DMS153 treated with DMSO at 0.1 percent for 48 hours (cell line): Measurements from ENCODE around the gene SPP1.
A peak's percentile ranks its signal among the peaks of the same experiment; 100 is the strongest.

Source experiments
- DNase-seq: peaks from one replicate; lab custom pipeline; 2025; ENCODE audit not compliant: unreplicated experiment; lab: John Stamatoyannopoulos, UW

Gene SPP1

DNA sequence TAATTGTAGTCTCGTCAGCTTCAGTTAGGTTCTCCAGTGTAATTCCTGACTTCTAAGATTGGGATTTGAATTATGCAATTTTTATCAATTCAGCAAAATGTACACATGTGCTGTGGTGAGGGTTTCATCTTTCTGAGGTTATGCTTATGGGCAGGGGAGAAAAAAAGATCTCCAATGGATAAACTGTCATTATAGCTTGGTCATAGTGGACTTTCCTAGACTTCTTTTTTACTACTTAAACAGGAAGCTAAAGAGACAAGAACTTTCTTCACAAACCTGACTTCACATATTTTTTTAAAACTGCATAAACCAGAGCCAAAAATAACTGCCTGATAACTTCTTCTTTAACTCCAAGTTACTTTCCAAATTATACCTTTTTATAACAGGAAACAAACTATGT, 21.7 kb upstream of the SPP1 start:
- no peak for DNase-seq

DNA sequence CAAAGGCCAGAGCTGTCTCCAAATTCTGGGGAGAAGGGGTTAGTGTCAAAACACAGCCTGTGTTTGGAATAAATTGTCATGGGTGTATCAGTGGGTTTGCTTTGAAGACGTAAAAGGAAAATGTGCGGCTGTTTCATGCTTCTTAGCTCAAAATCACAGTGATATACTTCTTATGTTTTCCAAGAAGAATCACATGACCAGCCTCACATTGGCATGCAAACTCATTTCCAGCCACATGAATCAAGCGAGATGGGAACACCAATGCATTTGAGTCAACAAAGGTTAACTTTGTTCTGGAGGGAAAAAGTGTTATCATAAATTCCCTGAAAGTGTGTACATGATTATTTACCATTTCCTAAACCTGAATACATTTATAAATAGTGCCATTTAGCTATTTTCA, 19.0 kb upstream of the SPP1 start:
- DNase-seq = no peak

DNA sequence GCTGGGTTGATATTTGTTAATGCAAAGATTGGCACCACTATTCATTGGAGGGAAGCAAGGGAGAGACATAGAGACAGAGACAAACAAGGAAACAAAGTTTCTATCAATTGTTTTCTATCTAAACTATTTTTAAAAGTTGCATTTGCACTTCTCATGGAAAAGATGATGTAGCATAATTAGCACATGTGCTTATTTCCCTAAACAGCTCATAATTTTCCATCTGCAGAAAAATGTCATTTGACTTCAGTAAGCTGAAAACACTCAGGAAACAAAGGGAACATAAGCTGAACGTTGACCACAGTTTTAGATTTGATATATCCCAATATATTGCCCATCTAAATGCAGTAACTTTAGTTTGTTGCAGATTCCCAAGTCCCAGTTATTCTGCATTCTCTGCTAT, 18.5 kb upstream of the SPP1 start:
- no peak for DNase-seq

GRCh38 chr4:87961993-87962392, 13.5 kb upstream of the SPP1 start:
- DNase-seq = no peak

GRCh38 chr4:87962398-87963146, 12.9 kb upstream of the SPP1 start:
- no peak for DNase-seq

DNA sequence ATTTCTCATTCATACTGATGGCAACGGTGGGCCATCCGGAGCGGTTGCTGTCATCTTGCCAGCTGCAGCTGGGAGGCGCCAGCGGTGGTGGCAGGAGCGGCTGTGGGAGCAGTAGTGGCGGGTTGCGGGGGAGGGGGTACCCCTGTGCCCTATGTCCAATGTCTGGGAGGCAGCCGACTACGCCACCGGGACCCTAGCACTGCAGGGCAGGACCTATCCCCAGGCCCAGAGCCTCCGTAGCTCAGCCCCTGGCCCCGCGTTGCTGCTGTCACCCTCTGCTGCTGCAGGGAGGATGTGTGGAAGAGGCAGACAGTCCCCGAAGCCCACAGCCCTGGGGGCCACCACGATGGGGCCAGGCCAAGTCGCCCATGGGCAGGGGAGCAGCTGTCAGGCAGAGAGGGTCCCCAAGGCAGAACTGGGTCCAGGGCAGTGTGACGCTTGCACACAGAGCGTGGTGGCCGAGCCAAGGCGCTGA, 10.0 kb upstream of the SPP1 start:
- no peak for DNase-seq

DNA sequence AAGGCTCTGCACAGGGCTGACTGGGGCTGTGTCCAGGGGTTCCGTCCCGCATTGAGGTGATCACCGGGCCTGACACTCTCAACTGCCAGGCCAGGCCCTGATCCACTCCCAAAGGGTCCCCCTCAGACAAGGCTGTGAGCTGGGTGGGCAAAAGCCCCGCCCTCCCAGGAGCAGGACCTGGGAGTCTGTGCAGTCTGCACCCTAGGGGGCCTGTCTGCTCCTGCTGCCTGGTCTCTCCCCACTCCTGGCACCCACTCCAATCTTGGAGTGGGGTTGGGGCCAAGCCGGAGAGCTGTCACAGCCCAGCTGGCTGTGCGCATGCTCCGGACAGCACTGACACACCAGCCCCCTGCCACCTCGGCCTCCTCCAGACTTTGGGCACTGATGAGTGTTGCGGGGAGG, 9.4 kb upstream of the SPP1 start:
- DNase-seq = no peak

DNA sequence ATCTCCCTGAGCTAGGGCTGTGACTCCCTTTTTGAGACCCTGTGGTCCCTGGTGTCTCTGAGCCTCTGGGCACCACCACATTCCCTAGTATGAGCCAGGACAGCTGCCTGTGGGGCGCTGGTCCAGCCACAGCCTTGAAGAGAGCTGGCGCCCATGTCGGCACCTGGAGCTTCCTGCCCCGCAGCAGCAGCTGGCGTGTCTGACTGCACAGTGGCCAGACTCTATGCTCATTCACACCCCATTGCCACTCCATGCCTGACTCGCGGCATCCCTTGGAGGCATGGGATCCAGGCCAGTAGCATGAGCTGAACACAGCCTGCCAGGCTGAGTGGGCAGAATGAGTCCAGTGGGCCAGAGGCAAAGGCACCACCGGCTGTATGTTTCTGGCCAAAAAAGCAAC, 8.3 kb upstream of the SPP1 start:
- DNase-seq = no peak

DNA sequence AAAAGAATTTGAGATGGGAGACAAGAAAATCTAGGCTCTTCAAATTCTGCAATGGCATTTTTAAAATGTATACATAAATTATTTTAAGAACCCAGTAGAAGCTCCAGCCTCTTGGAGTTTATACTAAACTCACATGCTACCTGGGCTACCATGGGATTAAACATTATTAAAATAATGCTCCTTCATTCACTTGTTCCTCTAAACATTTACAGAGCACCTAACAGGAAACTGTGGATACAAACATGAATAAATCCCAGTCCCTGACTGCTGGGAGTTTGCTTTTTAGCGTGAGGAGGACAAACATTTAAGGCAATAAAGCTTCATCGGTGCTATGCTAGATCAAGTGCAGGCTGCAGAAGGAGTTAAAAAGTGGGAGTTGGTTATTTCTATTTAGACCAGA, 5.4 kb upstream of the SPP1 start:
- DNase-seq = no peak

DNA sequence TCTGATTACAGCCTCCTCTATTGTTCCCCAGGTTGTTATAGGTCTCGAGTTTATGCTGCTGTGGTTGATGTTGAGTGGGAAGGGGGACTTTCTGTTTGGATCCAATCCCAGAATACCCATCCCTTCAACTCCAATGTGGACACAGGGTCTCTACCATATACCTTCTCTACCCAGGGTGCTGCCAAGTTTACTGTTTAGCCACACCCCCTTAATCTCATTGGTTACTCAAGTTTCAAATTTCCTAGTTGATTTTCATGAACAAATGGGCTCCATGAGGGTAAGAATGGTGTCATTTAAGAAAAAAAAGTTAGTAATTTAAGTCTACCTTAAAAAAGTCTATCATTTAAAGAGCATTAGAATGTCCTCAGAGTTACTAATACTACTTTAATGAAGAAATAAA, 3.6 kb upstream of the SPP1 start:
- DNase-seq = no peak

DNA sequence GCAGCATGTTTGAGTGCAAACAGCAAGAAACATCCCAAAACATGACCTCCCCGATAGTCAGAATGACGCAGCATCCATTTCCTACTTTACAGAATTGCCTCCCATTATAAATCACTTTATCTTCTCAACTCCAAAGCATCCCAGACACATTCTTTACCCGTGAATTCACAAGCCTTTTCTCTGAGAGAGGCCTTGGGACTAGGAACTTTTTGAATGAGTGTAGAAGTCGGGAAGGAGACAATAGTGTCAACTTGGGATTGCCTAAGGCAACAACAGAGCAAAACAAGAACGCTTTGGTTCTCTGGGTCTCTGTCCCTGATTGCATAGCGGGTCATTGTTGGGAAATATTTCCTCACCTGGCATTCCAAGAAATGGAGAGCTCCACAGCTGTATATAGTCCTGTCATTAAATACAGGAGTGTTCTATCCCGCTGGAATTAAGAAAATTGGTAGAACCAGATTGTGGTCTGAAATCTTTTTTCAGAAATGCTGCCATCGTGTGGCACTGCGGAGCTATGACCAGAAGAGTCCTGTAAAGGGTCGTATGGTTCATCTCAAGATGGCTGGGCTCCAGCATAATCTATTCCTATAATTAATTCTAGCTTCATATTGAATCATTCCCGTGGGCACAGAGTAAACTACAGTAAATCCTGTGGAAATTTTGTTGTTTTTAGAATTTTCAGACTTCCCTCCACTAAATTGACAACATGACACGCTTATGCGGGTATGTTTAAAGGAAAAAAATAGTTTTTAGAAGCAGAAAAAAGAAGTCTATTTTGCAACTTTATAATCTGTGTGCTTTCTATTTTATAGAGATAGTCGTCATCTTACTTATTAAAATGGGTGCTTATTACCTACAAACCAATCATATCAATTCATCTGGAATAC, 2.0 kb upstream of the SPP1 start:
- DNase-seq = peak; percentile 20

GRCh38 chr4:87974856-87975462, 555 bp upstream of the SPP1 start:
- DNase-seq = no peak

DNA sequence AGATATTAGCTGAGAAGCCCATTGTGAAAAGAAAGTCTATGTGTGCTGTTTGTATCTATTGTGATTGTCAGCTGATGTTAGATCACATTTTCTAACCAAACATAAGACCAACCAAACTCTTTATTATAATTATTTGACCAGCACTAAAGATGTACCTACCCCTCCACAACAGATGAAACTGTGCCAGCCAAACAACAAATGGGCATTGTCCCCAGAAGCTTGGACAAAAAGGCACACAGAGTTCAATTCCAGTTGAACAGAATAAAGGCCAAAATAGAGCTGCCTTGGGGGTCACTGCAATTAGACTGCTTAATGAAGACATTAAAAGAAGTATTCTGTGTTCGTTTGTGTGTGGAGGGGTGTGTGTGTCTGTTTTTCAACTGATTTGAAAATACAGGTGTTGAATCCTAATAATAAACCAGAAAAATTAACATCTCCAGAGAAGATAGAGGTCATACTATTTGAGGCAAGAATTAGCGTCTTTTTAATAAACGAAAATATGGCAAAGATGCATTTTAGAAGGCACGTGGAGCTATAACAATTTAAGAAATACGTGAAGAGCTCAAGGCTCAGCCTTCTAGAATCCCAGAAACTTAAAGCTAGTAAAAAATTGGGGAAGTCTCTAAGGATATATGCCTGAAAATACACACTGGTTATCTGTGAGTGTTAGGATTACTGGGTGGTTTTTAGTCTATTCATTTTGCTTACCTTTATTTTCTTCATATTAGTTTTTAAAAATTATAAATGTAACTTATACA, 2.2 kb downstream of the SPP1 start:
- DNase-seq = no peak

DNA sequence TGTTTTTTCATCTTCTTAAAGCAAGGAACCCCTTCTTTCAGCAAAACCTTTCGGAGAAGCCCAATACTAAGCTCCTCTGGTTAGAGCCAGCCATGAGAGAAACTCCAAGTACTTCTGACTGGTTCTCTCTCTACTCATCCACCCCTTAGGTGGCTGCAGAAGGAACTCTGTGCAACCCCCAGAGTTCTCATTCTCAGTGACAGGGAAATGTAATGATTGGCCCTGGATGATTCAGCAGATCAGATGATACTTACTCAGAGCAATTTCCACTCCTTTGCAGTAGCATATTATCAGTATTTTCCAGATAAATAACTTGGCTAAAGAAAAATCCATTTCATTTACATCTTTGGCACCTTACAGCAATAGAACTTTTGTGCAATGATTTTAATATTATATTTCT, 3.2 kb downstream of the SPP1 start:
- DNase-seq = no peak

DNA sequence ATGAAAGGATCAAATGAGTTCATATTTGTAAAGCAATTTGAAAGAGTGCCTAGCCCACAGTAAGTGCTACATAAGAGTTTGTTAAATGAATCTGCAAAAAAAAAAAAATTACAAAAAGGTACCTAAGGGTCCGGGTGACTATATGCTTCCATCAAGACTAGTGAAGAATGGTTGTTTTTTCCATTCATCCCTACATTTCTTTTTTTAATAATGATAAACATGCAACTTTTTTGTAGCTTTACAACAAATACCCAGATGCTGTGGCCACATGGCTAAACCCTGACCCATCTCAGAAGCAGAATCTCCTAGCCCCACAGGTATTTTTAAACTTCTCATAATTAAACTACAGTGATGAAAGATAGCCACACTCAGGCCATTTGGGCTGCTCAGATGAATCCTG, 4.3 kb downstream of the SPP1 start:
- no peak for DNase-seq

DNA sequence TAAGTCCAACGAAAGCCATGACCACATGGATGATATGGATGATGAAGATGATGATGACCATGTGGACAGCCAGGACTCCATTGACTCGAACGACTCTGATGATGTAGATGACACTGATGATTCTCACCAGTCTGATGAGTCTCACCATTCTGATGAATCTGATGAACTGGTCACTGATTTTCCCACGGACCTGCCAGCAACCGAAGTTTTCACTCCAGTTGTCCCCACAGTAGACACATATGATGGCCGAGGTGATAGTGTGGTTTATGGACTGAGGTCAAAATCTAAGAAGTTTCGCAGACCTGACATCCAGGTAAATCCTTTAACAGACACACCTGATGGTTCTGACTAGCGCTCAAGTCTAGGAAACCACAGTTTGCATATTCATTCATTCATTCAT, 6.0 kb downstream of the SPP1 start:
- no peak for DNase-seq

DNA sequence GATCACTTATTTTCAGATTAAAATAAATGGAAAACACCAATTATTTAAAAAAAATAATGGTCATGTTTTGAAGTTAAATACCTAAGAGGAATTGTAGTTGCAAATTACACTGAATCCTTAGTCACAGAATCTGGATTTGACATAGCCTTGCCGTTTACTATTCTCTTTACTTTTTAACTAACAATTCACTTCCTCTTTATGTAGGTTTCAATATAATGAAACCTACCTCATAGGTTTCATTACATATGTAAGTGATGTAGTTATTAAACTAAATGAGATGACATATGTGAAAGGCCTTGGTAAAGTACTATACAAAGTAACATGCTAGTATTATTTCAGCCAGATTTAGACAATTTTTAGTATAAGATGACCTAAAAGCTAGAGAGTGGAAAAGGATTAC, 6.5 kb downstream of the SPP1 start:
- DNase-seq = no peak

GRCh38 chr4:87982446-87983010, 7.0 kb downstream of the SPP1 start:
- no peak for DNase-seq

DNA sequence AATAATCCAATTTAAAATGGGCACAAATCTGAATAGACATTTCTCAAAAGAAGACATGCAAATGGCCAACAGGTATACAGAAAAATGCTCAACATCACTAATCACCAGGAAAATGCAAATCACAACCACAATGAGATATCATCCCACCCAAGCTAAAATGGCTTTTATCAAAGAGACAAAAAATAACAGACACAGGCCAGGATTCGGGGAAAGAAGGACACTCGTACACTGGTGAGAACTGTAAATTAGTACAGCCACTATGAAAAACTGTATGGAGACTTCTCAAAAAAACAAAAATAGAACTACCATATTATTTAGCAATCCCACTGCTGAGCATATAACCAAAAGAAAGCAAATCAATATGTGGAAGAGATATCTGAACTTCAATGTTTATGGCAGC, 8.5 kb downstream of the SPP1 start:
- no peak for DNase-seq

DNA sequence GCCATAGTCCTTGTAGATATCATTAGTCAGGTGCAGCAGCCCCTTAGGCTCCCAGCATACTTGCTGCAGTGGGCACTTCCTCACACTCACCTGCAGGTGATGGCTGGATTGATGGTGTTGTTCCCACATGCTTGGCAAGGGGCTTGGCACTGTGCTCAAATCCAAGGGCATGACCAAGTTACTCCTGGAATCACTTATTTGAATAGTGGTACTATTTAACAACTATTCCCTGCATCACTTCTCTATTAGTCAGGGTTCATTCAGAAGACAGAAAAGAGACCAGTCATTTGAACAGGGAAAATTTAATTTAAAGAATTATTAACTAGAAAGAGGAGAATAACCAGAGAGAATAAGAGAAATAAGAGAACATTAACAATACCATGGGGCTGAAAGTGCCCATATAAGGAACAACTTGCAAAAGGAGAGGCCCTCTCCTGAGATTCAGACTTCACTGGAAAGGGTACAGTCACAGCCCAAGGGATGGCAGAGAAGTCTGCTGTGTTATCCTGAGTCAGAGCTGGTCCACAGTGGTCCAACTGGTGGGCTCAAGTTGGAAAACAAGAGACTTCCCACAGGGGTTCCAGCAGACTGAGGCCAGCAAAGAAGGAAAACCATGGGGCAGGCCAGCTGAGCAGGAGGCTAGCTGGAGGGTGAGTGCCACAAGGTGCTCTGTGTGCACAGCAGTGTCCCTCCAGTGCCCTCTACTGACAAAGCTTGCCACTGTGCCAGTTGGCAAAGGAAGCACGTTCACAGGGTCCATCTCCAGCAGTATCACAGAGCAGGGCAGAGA, 9.8 kb downstream of the SPP1 start:
- DNase-seq = peak; percentile 22
